Liver (tissue), 9 donors: ENCODE data around the gene PCDH19. TPM values are rescaled to one million over a fixed set of nuclear protein-coding genes. Genes with fewer than 3 reads are reported as not detected.

ENCODE experiments used
- DNase-seq: peaks from one replicate; pipeline ENCODE4 v3.0.0-alpha.2; 2017; ENCODE audit warnings: low spot score
- H3K27ac ChIP-seq, 2 donors: one replicate each; pipeline ENCODE4 v1.7.0; 2013; ENCODE audit warnings: inconsistent platforms in 2 of 2, low read length in 2 of 2, control low read depth in 1 of 2, low read depth in 1 of 2, mild to moderate bottlenecking in 1 of 2
- H3K27me3 ChIP-seq, 4 donors: one replicate each; pipeline versions ENCODE4 v1.6.1 to v1.7.0; 2013; ENCODE audit warnings: low read length in 3 of 4, inconsistent platforms in 1 of 4, mild to moderate bottlenecking in 1 of 4, moderate library complexity in 1 of 4; ENCODE audit not compliant: control insufficient read depth in 4 of 4, insufficient read depth in 4 of 4
- H3K36me3 ChIP-seq, 4 donors: one replicate each; pipeline versions ENCODE4 v1.6.1 to v1.7.0; 2013; ENCODE audit warnings: low read length in 3 of 4, mild to moderate bottlenecking in 3 of 4, low read depth in 1 of 4, moderate library complexity in 1 of 4; ENCODE audit not compliant: control insufficient read depth in 4 of 4, insufficient read depth in 3 of 4
- H3K4me1 ChIP-seq, 4 donors: one replicate each; pipeline versions ENCODE4 v1.6.1 to v1.7.0; 2013; ENCODE audit warnings: low read length in 3 of 4, mild to moderate bottlenecking in 3 of 4, moderate library complexity in 1 of 4; ENCODE audit not compliant: control insufficient read depth in 4 of 4, insufficient read depth in 4 of 4
- H3K4me3 ChIP-seq, 3 donors: one replicate each; pipeline versions ENCODE4 v1.6.1 to v1.7.0; 2013; ENCODE audit warnings: low read length in 3 of 3, control low read depth in 1 of 3, low read depth in 1 of 3, mild to moderate bottlenecking in 1 of 3
- H3K9ac ChIP-seq, 2 donors: one replicate each; pipeline ENCODE4 v1.7.0; 2013; ENCODE audit warnings: low read length in 2 of 2, mild to moderate bottlenecking in 2 of 2, moderate library complexity in 2 of 2, control low read depth in 1 of 2, low read depth in 1 of 2
- H3K9me3 ChIP-seq, 4 donors: one replicate each; pipeline versions ENCODE4 v1.6.1 to v1.7.0; 2013; ENCODE audit warnings: low read length in 3 of 4; ENCODE audit not compliant: control insufficient read depth in 4 of 4
- FOXA1 ChIP-seq: IDR thresholded peaks from 2 replicates; pipeline ENCODE4 v1.6.1; 2016; ENCODE audit warnings: antibody characterized with exemption
- FOXA2 ChIP-seq: IDR thresholded peaks from 2 replicates; pipeline ENCODE4 v1.6.1; 2016; ENCODE audit warnings: antibody characterized with exemption
- GABPA ChIP-seq, 2 donors: IDR thresholded peaks in 1 of 2; conservative IDR thresholded peaks in 1 of 2; 2 replicates each; pipeline ENCODE4 v1.6.1; 2016; ENCODE audit warnings: antibody characterized with exemption in 2 of 2, mild to moderate bottlenecking in 1 of 2, moderate library complexity in 1 of 2
- HNF4A ChIP-seq, 2 donors: conservative IDR thresholded peaks; 2 replicates each; pipeline ENCODE4 v1.6.1; 2016; ENCODE audit warnings: antibody characterized with exemption in 2 of 2, mild to moderate bottlenecking in 2 of 2
- HNF4G ChIP-seq: IDR thresholded peaks from 2 replicates; pipeline ENCODE4 v1.6.1; 2016; ENCODE audit warnings: antibody characterized with exemption
- JUND ChIP-seq, 2 donors: IDR thresholded peaks; 2 replicates each; pipeline ENCODE4 v1.6.1; 2016; ENCODE audit warnings: antibody characterized with exemption in 2 of 2
- NR2F2 ChIP-seq: IDR thresholded peaks from 2 replicates; pipeline ENCODE4 v1.6.1; 2016; ENCODE audit warnings: antibody characterized with exemption
- RAD21 ChIP-seq, 2 donors: IDR thresholded peaks; 2 replicates each; pipeline ENCODE4 v1.6.1; 2016; ENCODE audit warnings: antibody characterized with exemption in 2 of 2, mild to moderate bottlenecking in 2 of 2
- RXRA ChIP-seq, 2 donors: IDR thresholded peaks; 2 replicates each; pipeline ENCODE4 v1.6.1; 2017 to 2018; ENCODE audit warnings: antibody characterized with exemption in 2 of 2, mild to moderate bottlenecking in 1 of 2
- SP1 ChIP-seq: IDR thresholded peaks from 2 replicates; pipeline ENCODE4 v1.6.1; 2018; ENCODE audit warnings: antibody characterized with exemption, mild to moderate bottlenecking
- TAF1 ChIP-seq: conservative IDR thresholded peaks from 2 replicates; pipeline ENCODE4 v1.6.1; 2016; ENCODE audit warnings: antibody characterized with exemption, mild to moderate bottlenecking
- YY1 ChIP-seq: IDR thresholded peaks from 2 replicates; pipeline ENCODE4 v1.6.1; 2016; ENCODE audit warnings: antibody characterized with exemption, mild to moderate bottlenecking
- WGBS: extraction: QIAGEN DNeasy Blood & Tissue Kit; methylation state at CpG from one replicate; pipeline ENCODE4 v1.1.7; 2013; 5-methylcytosine and 5-hydroxymethylcytosine counted together
- polyA plus RNA-seq, 2 donors: library from polyadenylated mRNA; stranded (reverse) in 1 of 2; unstranded in 1 of 2; fragments of 200-250 nt in 1 of 2; fragments of >200 nt in 1 of 2; fragmentation: Nextera tagmentation in 1 of 2; extraction: Ambion mirVana in 1 of 2; gene quantifications; one replicate each; pipeline versions ENCODE4 v1.2.1 to v1.2.3, GENCODE V29; 2013 to 2015
- total RNA-seq, 2 donors: library from RNA; depleted of rRNA; stranded (reverse); fragments of >200 nt; gene quantifications; one replicate each; pipeline ENCODE4 v1.2.3, GENCODE V29; 2014
- TF ChIP-seq, protein P1 (sequence below): IDR thresholded peaks from 2 replicates; pipeline ENCODE4 v1.6.1; 2016; ENCODE audit warnings: antibody characterized with exemption
- TF ChIP-seq, protein P2 (sequence below): IDR thresholded peaks from 2 replicates; pipeline ENCODE4 v1.6.1; 2016; ENCODE audit warnings: antibody characterized with exemption, mild to moderate bottlenecking
- TF ChIP-seq, protein P3 (sequence below): IDR thresholded peaks from 2 replicates; pipeline ENCODE4 v1.6.1; 2016; ENCODE audit warnings: antibody characterized with exemption
- TF ChIP-seq, protein P4 (sequence below): IDR thresholded peaks from 2 replicates; pipeline ENCODE4 v1.6.1; 2016; ENCODE audit warnings: antibody characterized with exemption
- TF ChIP-seq, protein P5 (sequence below): fragments of 150-350 bp; IDR thresholded peaks from 2 replicates; pipeline ENCODE4 v1.5.1; 2017; ENCODE audit warnings: improper control_type of control experiment, low read depth, low read length; ENCODE audit not compliant: missing input control
- donor health status: healthy.
- donor health status: healthy.
- donor health status: healthy.
- donor health status: healthy.
- donor health status: healthy.

PCDH19 gene
- total and polyA plus RNA-seq, 4 donors: 0.03 to 0.44 (median 0.17) TPM; not detected in 1

DNA sequence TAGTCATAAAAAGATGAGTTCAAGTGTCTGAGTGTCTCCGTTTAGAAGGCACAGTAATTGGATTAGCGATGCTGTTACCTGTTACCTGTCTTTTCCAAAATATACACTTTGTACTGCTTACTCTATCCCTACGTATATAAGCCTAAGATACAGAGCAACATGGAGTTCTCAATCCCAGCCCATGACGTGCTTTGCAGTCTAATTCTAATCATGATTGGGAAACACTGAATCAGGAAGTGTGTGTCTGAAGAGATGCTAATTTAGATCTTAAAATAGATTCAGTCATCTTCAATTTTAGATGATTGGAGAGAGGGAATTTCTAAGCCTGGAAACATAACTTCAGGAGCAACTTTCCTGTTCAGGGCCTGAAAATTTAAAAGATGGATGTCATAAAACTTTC is 115.1 kb downstream of the PCDH19 start:
- Histone ChIP-seq H3K27me3 (peaks cover 0 to 3% (median 0%) of the 10 kb centered on the region in 4 donors), H3K27ac (no peak overlapping the region), H3K9ac (no peak overlapping the region), H3K4me3 (no peak overlapping the region), H3K36me3 (no peaks in the 10 kb centered on the region), H3K4me1 (no peaks in the 10 kb centered on the region), H3K9me3 (no peaks in the 10 kb centered on the region)
- TF ChIP-seq NR2F2: no peak
- no peak for TF ChIP-seq TAF1
- no peak for DNase-seq
- 74% methylated on average over 4 of the region's 4 CpGs for WGBS

DNA sequence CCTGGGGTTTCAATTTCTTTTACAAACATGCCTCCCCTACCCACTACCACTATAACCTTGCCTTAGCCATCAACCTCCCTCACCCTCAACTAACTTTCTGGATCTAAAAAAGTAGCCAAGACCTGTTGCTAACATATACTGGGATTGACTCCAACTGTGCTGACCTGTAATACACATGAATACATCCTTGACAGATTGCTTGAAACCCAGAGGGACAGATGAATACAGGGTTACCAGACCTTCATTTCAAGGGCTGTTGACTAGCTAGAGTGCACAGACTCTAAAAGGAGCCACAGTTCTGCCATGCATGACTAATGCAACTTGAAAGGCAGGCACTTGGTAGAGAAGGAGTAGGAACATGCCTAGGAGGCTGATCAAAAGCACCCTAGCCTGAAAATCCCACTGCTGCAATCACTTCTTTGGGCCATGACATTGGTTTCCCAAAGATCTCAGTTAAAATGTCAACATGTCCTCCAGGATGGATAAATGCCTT is 121.0 kb downstream of the PCDH19 start:
- no peak for DNase-seq

DNA sequence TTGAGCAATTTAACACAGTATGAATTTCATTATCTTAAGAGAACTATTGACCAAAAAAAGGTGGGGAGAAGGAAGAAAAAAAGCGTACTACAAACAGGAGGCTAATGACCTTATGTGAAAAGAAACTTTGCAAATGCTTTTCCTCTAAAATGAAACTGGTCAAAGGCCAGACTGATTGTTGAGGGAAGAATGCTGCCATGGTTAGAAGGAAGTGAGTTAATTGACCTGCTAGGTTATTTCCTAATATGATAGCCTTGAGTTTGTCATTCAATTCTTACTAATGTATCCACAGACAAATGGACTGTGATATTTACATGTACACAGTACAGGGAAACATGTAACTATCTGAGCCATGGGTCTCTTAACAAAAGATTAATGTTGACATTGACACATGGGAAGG is 132.8 kb downstream of the PCDH19 start:
- Histone ChIP-seq H3K36me3 (no peaks in the 10 kb centered on the region), H3K4me1 (no peaks in the 10 kb centered on the region), H3K27me3 (no peaks in the 10 kb centered on the region), H3K27ac (no peak overlapping the region), H3K9ac (no peak overlapping the region), H3K9me3 (peaks cover 0 to 2% (median 0%) of the 10 kb centered on the region in 4 donors), H3K4me3 (no peak overlapping the region)
- DNase-seq: no peak
- WGBS: 37% methylated on average over 1 of the region's 1 CpG
- TF ChIP-seq FOXA2 (no peak), TAF1 (no peak), HNF4A (conservative IDR thresholded peaks at IDR 0.05) (no peak), JUND (IDR thresholded peaks at IDR 0.05) (no peak), NR2F2 (no peak), FOXA1 (no peak)
- TF ChIP-seq, protein P1, sequence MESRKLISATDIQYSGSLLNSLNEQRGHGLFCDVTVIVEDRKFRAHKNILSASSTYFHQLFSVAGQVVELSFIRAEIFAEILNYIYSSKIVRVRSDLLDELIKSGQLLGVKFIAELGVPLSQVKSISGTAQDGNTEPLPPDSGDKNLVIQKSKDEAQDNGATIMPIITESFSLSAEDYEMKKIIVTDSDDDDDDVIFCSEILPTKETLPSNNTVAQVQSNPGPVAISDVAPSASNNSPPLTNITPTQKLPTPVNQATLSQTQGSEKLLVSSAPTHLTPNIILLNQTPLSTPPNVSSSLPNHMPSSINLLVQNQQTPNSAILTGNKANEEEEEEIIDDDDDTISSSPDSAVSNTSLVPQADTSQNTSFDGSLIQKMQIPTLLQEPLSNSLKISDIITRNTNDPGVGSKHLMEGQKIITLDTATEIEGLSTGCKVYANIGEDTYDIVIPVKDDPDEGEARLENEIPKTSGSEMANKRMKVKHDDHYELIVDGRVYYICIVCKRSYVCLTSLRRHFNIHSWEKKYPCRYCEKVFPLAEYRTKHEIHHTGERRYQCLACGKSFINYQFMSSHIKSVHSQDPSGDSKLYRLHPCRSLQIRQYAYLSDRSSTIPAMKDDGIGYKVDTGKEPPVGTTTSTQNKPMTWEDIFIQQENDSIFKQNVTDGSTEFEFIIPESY: no peak
- TF ChIP-seq, protein P2, sequence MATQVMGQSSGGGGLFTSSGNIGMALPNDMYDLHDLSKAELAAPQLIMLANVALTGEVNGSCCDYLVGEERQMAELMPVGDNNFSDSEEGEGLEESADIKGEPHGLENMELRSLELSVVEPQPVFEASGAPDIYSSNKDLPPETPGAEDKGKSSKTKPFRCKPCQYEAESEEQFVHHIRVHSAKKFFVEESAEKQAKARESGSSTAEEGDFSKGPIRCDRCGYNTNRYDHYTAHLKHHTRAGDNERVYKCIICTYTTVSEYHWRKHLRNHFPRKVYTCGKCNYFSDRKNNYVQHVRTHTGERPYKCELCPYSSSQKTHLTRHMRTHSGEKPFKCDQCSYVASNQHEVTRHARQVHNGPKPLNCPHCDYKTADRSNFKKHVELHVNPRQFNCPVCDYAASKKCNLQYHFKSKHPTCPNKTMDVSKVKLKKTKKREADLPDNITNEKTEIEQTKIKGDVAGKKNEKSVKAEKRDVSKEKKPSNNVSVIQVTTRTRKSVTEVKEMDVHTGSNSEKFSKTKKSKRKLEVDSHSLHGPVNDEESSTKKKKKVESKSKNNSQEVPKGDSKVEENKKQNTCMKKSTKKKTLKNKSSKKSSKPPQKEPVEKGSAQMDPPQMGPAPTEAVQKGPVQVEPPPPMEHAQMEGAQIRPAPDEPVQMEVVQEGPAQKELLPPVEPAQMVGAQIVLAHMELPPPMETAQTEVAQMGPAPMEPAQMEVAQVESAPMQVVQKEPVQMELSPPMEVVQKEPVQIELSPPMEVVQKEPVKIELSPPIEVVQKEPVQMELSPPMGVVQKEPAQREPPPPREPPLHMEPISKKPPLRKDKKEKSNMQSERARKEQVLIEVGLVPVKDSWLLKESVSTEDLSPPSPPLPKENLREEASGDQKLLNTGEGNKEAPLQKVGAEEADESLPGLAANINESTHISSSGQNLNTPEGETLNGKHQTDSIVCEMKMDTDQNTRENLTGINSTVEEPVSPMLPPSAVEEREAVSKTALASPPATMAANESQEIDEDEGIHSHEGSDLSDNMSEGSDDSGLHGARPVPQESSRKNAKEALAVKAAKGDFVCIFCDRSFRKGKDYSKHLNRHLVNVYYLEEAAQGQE: no peak
- TF ChIP-seq, protein P3, sequence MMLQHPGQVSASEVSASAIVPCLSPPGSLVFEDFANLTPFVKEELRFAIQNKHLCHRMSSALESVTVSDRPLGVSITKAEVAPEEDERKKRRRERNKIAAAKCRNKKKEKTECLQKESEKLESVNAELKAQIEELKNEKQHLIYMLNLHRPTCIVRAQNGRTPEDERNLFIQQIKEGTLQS: no peak
- TF ChIP-seq, protein P4, sequence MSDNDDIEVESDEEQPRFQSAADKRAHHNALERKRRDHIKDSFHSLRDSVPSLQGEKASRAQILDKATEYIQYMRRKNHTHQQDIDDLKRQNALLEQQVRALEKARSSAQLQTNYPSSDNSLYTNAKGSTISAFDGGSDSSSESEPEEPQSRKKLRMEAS: no peak

More for the DNA sequence above, 121.0 kb downstream of the PCDH19 start:
- H3K27ac ChIP-seq: no peak overlapping the region
- H3K36me3 ChIP-seq: no peaks in the 10 kb centered on the region
- H3K4me3 ChIP-seq: no peak overlapping the region
- no peaks in the 10 kb centered on the region for H3K9me3 ChIP-seq
- no peaks in the 10 kb centered on the region for H3K4me1 ChIP-seq
- H3K9ac ChIP-seq: no peak overlapping the region
- TF ChIP-seq, protein P1: no peak
- TF ChIP-seq FOXA2: no peak
- TF ChIP-seq NR2F2: no peak
- TF ChIP-seq, protein P5, sequence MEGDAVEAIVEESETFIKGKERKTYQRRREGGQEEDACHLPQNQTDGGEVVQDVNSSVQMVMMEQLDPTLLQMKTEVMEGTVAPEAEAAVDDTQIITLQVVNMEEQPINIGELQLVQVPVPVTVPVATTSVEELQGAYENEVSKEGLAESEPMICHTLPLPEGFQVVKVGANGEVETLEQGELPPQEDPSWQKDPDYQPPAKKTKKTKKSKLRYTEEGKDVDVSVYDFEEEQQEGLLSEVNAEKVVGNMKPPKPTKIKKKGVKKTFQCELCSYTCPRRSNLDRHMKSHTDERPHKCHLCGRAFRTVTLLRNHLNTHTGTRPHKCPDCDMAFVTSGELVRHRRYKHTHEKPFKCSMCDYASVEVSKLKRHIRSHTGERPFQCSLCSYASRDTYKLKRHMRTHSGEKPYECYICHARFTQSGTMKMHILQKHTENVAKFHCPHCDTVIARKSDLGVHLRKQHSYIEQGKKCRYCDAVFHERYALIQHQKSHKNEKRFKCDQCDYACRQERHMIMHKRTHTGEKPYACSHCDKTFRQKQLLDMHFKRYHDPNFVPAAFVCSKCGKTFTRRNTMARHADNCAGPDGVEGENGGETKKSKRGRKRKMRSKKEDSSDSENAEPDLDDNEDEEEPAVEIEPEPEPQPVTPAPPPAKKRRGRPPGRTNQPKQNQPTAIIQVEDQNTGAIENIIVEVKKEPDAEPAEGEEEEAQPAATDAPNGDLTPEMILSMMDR: no peak
- TF ChIP-seq GABPA (IDR thresholded peaks at IDR 0.05 in 1 of 2, conservative IDR thresholded peaks at IDR 0.05 in 1 of 2): no peak
- TF ChIP-seq RAD21 (IDR thresholded peaks at IDR 0.05): no peak
- TF ChIP-seq YY1: no peak
- TF ChIP-seq RXRA (IDR thresholded peaks at IDR 0.05): no peak
- TF ChIP-seq HNF4G: no peak
- TF ChIP-seq SP1: no peak
- TF ChIP-seq FOXA1: no peak
- H3K27me3 ChIP-seq: peaks cover 0 to 4% (median 0%) of the 10 kb centered on the region in 4 donors
